DOHH2 (cell line): Measurements from ENCODE around the gene ZNF841.

Experiments used
- H3F3A ChIP-seq: fragments of 200-600 bp; sonication (generic), shearing (Covaris generic); 2 replicates; pipeline ENCODE4 v1.6.0; 2016; ENCODE audit warnings: antibody characterized with exemption, mild to moderate bottlenecking; ENCODE audit not compliant: control insufficient read depth, insufficient read depth
- H3K27ac ChIP-seq: fragments of 200-600 bp; sonication (generic); 2 replicates; pipeline ENCODE4 v1.5.1; 2014; ENCODE audit warnings: low read depth, mild to moderate bottlenecking, low read length, moderate library complexity
- H3K27me3 ChIP-seq: fragments of 200-600 bp; sonication (generic); 2 replicates; pipeline ENCODE4 v1.6.1; 2014; ENCODE audit warnings: mild to moderate bottlenecking, low read length, mixed read lengths; ENCODE audit not compliant: control insufficient read depth
- H3K36me3 ChIP-seq: fragments of 200-600 bp; sonication (generic); 2 replicates; pipeline ENCODE4 v1.6.1; 2014; ENCODE audit warnings: mild to moderate bottlenecking, low read length, moderate library complexity, mixed read lengths; ENCODE audit not compliant: control insufficient read depth
- H3K4me1 ChIP-seq: fragments of 200-600 bp; sonication (generic); 2 replicates; pipeline ENCODE4 v1.6.1; 2014; ENCODE audit warnings: mild to moderate bottlenecking, low read length, mixed read lengths; ENCODE audit not compliant: control insufficient read depth
- H3K4me2 ChIP-seq: fragments of 200-600 bp; sonication (generic); 2 replicates; pipeline ENCODE4 v1.6.0; 2014; ENCODE audit warnings: mild to moderate bottlenecking, low read length, moderate library complexity
- H3K4me3 ChIP-seq: fragments of 200-600 bp; sonication (generic); 2 replicates; pipeline ENCODE4 v1.5.1; 2014; ENCODE audit warnings: mild to moderate bottlenecking, low read length, mixed read lengths
- H3K79me2 ChIP-seq: fragments of 200-600 bp; sonication (generic); 2 replicates; pipeline ENCODE4 v1.6.1; 2014; ENCODE audit warnings: mild to moderate bottlenecking, low read length, mixed read lengths; ENCODE audit not compliant: control insufficient read depth
- H3K9me2 ChIP-seq: fragments of 200-600 bp; sonication (generic); replicated peaks from 2 replicates; pipeline ENCODE4 v1.6.1; 2014; ENCODE audit warnings: mild to moderate bottlenecking, low read length, mixed read lengths; ENCODE audit not compliant: control insufficient read depth
- H3K9me3 ChIP-seq: fragments of 200-600 bp; sonication (generic); 2 replicates; pipeline ENCODE4 v1.6.1; 2014; ENCODE audit warnings: antibody characterized with exemption, low read length, mixed read lengths; ENCODE audit not compliant: control insufficient read depth, insufficient read depth
- H4K20me1 ChIP-seq: fragments of 200-600 bp; sonication (generic); 2 replicates; pipeline ENCODE4 v1.6.0; 2014; ENCODE audit warnings: low read depth, mild to moderate bottlenecking, antibody characterized with exemption, low read length, moderate library complexity; ENCODE audit not compliant: control insufficient read depth, insufficient read depth
- EZH2phosphoT487 ChIP-seq: fragments of 200-600 bp; sonication (generic); IDR thresholded peaks from 2 replicates; pipeline ENCODE4 v1.6.1; 2017; ENCODE audit warnings: borderline replicate concordance, mild to moderate bottlenecking, antibody characterized with exemption, low read length, moderate library complexity, mixed read lengths
- TF ChIP-seq, protein P1 (sequence below): fragments of 200-600 bp; sonication (generic); IDR thresholded peaks from one replicate; pipeline ENCODE4 v1.5.1; 2014; ENCODE audit warnings: antibody characterized with exemption, mild to moderate bottlenecking, low read depth, low read length; ENCODE audit not compliant: poor library complexity, severe bottlenecking

Gene ZNF841

GRCh38 chr19:52048555-52049501 is 46.7 kb downstream of the ZNF841 start, which contains the start of gene ZNF432:
ZNF432 (minus strand) TSS chr19:52048838; CDS start chr19:52046868, 1,970 bp downstream.
- Histone ChIP-seq H3K9me3 (peaks cover 33% of the 10 kb centered on the region), H3F3A (no peaks in the 10 kb centered on the region), H3K36me3 (peaks cover 30% of the 10 kb centered on the region), H3K27me3 (no peaks in the 10 kb centered on the region), H3K27ac (peak within 1 kb of the TSS; percentile 69), H3K9me2 (no peaks in the 10 kb centered on the region), H3K79me2 (peaks cover 3% of the 10 kb centered on the region; the same call in 1 of the 2 replicates), H3K4me3 (peak within 1 kb of the TSS; percentile 94), H4K20me1 (no peaks in the 10 kb centered on the region), H3K4me1 (peaks cover 15% of the 10 kb centered on the region), H3K4me2 (peak within 1 kb of the TSS; percentile 91)
- TF ChIP-seq, protein P1, sequence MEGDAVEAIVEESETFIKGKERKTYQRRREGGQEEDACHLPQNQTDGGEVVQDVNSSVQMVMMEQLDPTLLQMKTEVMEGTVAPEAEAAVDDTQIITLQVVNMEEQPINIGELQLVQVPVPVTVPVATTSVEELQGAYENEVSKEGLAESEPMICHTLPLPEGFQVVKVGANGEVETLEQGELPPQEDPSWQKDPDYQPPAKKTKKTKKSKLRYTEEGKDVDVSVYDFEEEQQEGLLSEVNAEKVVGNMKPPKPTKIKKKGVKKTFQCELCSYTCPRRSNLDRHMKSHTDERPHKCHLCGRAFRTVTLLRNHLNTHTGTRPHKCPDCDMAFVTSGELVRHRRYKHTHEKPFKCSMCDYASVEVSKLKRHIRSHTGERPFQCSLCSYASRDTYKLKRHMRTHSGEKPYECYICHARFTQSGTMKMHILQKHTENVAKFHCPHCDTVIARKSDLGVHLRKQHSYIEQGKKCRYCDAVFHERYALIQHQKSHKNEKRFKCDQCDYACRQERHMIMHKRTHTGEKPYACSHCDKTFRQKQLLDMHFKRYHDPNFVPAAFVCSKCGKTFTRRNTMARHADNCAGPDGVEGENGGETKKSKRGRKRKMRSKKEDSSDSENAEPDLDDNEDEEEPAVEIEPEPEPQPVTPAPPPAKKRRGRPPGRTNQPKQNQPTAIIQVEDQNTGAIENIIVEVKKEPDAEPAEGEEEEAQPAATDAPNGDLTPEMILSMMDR = no peak
- TF ChIP-seq EZH2phosphoT487 = no peak

GRCh38 chr19:52039169-52039568 is 56.4 kb downstream of the ZNF841 start:
- H4K20me1 ChIP-seq = no peaks in the 10 kb centered on the region
- peaks cover 44% of the 10 kb centered on the region for H3K9me3 ChIP-seq
- no peaks in the 10 kb centered on the region for H3K4me1 ChIP-seq
- H3K4me2 ChIP-seq = no peak overlapping the region
- TF ChIP-seq, protein P1 = no peak
- no peak for TF ChIP-seq EZH2phosphoT487
- peaks cover 65% of the 10 kb centered on the region for H3K36me3 ChIP-seq
- H3K4me3 ChIP-seq = no peak overlapping the region
- no peaks in the 10 kb centered on the region for H3K27me3 ChIP-seq
- no peak overlapping the region for H3K27ac ChIP-seq
- no peaks in the 10 kb centered on the region for H3K79me2 ChIP-seq
- no peaks in the 10 kb centered on the region for H3K9me2 ChIP-seq
- H3F3A ChIP-seq = no peaks in the 10 kb centered on the region

- H3K27ac ChIP-seq = no peak overlapping the region
- no peaks in the 10 kb centered on the region for H3K79me2 ChIP-seq
- H4K20me1 ChIP-seq = no peaks in the 10 kb centered on the region
- H3F3A ChIP-seq = no peaks in the 10 kb centered on the region
- no peaks in the 10 kb centered on the region for H3K9me2 ChIP-seq
- H3K4me1 ChIP-seq = peaks cover under 1% of the 10 kb centered on the region; the same call in 1 of the 2 replicates
- no peak overlapping the region for H3K4me2 ChIP-seq
- peaks cover 67% of the 10 kb centered on the region for H3K36me3 ChIP-seq
- H3K27me3 ChIP-seq = no peaks in the 10 kb centered on the region
- peaks cover 65% of the 10 kb centered on the region for H3K9me3 ChIP-seq
- TF ChIP-seq EZH2phosphoT487 = no peak
- TF ChIP-seq, protein P1 = no peak
- H3K4me3 ChIP-seq = no peak overlapping the region
These were observed 61.4 kb downstream of the ZNF841 start for GRCh38 chr19:52034051-52034728.
